Dermis blood vessel endothelial cell (primary cell): ENCODE measurements around the gene ADAMTS16. TPM values are rescaled to one million over a fixed set of nuclear protein-coding genes. Genes with fewer than 3 reads are reported as not detected.

Source experiments
- DNase-seq: peaks from one replicate; pipeline ENCODE4 v3.0.0; 2010
- total RNA-seq: library from RNA; depleted of rRNA; stranded (reverse); fragments of >200 nt; gene quantifications from 2 replicates; pipeline ENCODE4 v1.2.3, GENCODE V29; 2014

ADAMTS16 gene
- total RNA-seq, 1 donor from 2014 or later = not detected

- no peak for DNase-seq
Measured at GRCh38 chr5:5246736-5247135, 106.6 kb downstream of the ADAMTS16 start.

DNA sequence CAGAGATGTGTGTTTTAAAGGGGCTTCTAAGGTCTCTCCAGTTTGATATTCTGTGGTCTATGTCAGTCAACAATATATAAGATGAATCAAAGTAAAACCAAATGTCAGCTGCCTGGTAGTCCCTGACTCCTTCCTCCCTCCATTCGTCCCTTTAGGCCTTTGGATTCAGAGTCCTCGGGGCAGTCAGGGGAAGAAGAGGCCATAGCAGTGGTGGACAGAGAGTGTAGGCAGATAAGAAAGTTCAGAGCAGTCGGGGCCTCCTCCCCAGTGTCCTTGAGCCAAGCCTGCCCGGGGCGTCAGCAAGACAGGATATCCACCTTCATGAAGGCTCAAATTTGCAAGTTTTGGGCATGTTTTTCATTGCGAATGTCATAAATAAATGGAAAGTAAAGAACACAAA, 110.6 kb downstream of the ADAMTS16 start:
- no peak for DNase-seq

GRCh38 chr5:5252106-5252505, 112.0 kb downstream of the ADAMTS16 start:
- no peak for DNase-seq

- DNase-seq = no peak
Measured at GRCh38 chr5:5257353-5257752, 117.2 kb downstream of the ADAMTS16 start.

DNA sequence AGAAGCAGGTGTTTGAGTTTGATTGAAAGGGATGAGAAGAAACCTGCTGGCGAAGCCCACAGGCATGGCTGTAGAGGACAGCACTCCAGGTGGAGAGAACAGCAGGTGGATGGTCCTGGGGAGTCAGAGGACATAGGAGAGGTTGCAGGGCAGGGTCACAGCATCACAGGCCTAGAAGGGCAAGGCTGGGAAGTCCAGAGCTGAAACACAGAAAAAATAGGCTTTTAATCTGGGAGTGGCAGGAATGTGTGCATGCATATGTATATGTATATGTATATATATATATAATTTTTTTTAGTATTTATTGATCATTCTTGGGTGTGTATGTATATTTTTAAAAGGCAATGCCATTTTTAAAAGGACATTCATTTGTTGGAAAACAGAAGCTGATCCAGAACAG, 118.4 kb downstream of the ADAMTS16 start:
- DNase-seq = no peak

DNA sequence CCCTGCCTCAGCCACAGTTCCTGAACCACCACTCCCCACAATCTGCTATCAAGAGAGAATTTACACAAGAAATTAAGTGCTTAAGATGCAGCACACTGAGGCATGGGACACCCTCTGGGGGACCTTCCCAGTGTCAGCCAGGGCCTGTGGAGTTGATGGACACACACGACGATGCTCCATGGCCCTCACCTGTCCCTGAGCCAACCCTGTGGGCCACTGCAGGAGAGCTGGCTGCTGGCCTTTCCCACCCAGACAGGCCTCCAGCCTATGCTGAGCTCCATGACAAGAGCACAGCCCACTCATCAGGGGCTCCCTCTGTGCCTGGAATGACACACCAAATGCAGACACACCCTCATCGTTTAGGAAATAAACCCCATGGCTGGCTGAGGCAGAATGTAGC, 124.6 kb downstream of the ADAMTS16 start:
- no peak for DNase-seq

DNA sequence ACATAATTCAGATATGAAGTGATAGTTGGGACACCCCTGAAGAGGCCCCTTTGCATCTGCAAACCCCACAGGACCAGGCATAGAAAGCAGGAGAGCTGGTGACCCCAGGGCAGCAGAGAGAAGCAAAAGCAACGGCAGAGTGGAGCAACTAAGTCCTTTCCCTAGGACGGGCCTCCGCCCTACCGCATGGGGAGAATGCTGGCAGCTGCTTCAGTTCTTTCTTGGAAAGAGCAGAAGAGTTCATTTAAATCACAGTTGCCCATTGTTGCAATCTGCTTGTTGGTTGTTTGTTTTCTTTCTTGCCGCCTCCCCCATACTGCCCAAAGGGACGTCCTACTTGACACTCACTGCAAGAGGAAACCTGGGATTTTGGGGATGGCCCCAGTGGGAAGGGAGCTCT, 126.2 kb downstream of the ADAMTS16 start:
- DNase-seq = no peak

DNA sequence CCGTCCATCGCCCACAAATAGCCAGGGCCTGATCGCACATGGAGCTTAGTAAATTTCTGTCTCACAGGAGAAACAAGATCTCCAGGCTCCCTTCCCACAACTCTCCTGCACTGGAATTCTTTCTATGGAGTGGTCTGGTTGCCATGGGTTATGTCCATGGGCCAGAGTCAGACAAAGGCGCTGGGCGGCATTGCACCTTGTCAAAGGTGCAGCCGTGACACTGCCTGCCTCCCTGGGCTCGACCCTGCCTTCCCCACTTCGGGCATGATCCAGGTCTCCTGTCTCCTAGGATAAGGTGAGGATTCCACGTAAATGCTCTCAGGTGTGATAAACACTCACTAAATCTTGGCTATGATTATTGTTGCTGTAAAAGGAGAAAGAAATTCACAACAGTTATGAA, 130.0 kb downstream of the ADAMTS16 start:
- DNase-seq = no peak

- DNase-seq = no peak
Measured at GRCh38 chr5:5270958-5271785, 131.0 kb downstream of the ADAMTS16 start.

DNA sequence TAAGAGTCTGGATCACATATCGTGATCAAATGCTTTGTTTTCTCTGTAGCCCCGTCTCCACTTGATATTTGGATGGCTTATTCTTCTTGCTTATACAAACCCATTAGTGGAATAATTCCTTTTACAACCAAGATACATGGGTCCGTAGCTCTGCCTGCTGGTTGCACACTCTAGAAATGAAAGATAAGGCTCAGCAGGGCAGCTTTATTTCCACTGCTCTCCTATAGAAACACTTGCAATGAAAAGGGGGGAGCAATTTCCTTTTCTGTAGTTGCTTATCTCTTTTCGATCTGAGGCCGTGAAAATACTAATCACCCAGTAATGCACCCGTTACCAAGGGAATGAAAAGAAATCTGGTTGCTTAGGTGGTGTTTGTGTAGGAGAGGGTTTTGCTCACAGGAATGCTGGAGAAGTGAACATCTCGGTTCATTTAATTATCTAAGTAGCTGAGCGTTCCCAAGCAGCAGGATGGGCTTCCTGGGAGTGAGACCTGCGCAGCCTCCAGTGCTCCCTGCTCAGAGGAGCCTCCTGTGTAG, 131.7 kb downstream of the ADAMTS16 start:
- DNase-seq = no peak

GRCh38 chr5:5273398-5273797, 133.3 kb downstream of the ADAMTS16 start:
- DNase-seq = no peak

DNA sequence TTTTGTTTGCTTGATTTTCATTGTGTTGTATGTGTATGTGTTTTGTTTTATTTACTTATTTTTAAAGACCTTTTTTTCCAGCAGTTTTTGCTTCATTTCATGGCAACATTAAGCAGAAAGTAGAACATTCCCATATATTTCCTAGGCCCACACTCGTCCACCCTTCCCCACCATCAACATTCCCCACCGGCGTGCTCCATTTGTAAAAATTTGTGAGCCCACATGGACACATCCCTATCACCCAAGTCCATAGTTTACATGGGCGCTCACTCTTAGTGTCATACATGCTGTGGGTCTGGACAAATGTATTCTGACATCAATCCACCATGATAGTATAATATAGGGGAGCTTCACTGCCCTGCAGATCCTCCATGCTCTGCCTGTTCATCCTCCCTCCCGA, 133.8 kb downstream of the ADAMTS16 start:
- no peak for DNase-seq

GRCh38 chr5:5275211-5275610, 135.1 kb downstream of the ADAMTS16 start:
- DNase-seq = no peak

GRCh38 chr5:5276430-5276829, 136.3 kb downstream of the ADAMTS16 start:
- no peak for DNase-seq

DNA sequence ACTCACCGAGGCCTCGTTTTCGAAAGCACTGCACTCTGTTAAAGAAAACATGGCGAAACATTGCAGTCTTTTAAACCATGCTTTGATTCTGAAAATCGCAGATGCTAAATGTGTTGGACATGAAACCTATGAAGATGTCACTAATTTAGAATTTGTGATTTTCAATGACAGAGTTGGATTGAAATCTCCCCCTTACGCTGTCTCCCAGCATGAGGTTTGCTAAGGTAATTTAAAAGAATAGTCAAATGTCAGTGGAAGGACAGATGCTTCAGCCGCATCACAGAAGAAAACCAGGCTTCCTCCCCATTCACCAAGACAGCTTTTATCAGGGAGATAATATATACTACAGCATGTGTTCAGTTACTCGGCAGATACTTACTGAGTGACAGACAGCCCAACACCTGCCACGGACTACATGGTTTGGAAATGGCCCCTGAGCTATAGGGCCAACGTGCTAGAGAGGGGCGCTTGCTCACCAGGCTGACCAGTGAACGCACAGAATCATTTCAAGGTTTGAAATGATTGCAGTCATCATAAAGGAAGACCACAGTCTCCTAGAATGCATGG, 136.9 kb downstream of the ADAMTS16 start:
- no peak for DNase-seq

GRCh38 chr5:5278201-5278814, 138.2 kb downstream of the ADAMTS16 start:
- DNase-seq = no peak

DNA sequence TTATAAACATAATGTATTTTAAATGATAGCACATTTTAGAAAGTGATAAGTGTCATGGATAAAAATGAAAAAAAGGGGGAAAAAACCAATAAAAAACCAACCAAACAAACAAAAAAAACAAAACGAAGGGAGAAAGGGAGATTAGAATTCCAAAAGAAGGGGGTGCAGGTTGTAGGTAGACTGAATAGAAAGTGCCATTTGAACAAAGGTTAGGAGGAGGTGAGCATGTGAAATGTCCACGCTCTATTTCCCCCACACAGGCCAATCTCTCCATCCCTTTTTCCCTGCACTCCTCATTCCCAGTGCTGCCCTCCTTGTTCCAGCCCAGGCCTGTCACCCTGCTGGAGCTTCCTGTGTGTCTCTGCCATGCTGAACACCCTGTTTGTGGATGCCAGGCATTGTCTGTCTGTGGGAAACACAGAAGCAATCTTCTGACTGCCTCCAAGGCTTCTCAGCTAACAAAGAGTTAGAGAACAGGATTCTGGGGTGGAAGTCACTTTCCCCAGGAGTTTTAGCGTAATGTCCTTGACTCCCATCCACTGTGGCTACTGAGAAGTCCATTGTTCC, 138.8 kb downstream of the ADAMTS16 start:
- DNase-seq = no peak

GRCh38 chr5:5285906-5286305, 145.8 kb downstream of the ADAMTS16 start:
- DNase-seq = no peak

DNA sequence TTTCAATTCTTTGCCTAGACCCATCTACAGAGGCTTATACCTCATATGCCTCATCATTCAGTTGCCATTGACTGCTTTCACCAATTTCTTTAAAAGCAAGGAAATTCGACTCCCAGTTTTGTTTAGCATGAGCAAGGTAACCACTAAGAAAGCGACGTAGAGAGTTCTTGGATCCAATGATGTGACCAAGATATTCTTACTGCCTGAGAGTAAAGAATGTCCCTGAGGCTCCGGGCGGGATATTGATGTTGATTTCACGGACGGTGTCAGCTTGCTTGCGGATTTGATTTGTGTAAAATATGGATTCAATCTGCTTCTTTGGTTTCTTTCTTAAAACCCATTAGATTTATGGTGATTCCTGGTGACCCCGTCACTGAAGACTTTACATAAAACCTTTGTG, 147.3 kb downstream of the ADAMTS16 start:
- no peak for DNase-seq

- DNase-seq = no peak
Measured at GRCh38 chr5:5288201-5288600, 148.1 kb downstream of the ADAMTS16 start.

- no peak for DNase-seq
Measured at GRCh38 chr5:5289537-5289936, 149.4 kb downstream of the ADAMTS16 start.

DNA sequence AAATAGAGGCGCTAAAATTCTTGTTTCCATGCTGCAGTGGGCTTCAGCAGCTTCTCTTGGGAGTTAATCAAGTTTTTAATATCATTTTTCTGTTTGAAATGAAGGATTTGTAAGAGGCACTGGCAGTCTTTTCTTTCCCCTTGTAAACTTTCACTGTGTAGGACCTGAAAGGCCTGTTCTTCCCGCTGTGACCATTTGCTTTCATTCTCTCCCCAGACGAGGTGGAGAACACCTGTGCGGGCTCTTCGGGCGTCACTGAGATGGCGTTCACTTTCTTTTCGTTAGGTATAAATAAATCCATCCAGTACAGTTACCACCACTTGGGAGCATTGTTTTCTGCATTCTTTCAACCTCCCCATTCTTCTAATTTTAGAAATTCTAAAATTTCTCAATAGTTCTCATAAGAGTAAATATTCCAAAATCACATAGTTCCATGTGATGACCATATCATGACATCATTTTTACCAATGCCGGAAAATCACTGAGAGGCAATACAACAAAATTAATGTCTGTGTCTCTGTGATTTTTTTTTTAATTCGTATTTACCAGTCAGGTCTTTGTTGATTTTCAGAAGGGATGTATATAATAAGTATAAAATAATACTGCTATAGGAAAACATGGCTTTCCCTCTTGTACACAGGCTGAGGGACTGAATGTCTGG, 150.7 kb downstream of the ADAMTS16 start:
- DNase-seq = no peak

- no peak for DNase-seq
Measured at GRCh38 chr5:5291357-5291756, 151.2 kb downstream of the ADAMTS16 start.
